CD14-positive monocyte (primary cell): ENCODE results near the gene AOC1. TPM values are rescaled to one million over a fixed set of nuclear protein-coding genes. Genes with fewer than 3 reads are reported as not detected.

Experiments used
- DNase-seq, 3 donors: peaks; one replicate each; pipeline ENCODE4 v3.0.0-alpha.2; 2011 to 2022
- H2AFZ ChIP-seq: 2 replicates; pipeline ENCODE4 v1.6.0; 2012; ENCODE audit warnings: mild to moderate bottlenecking, low read depth, low read length, inconsistent platforms; ENCODE audit not compliant: insufficient read depth, poor library complexity, severe bottlenecking
- H3K27ac ChIP-seq, 2 donors: 1 replicate in 1 of 2; 2 replicates in 1 of 2; pipeline ENCODE4 v1.5.1; 2012 to 2013; ENCODE audit warnings: low read length in 2 of 2, control low read depth in 1 of 2, inconsistent platforms in 1 of 2, low read depth in 1 of 2, mild to moderate bottlenecking in 1 of 2
- H3K27me3 ChIP-seq, 2 donors: one replicate each; pipeline versions ENCODE4 v1.6.0 to v1.6.1; 2011 to 2013; ENCODE audit warnings: low read length in 2 of 2; ENCODE audit not compliant: control insufficient read depth in 2 of 2, insufficient read depth in 2 of 2
- H3K36me3 ChIP-seq, 2 donors: replicated peaks in 1 of 2; 1 replicate in 1 of 2; 2 replicates in 1 of 2; pipeline versions ENCODE4 v1.5.1 to v1.6.1; 2012 to 2013; ENCODE audit warnings: low read length in 2 of 2, control low read depth in 1 of 2, inconsistent platforms in 1 of 2, mild to moderate bottlenecking in 1 of 2; ENCODE audit not compliant: insufficient read depth in 2 of 2, control insufficient read depth in 1 of 2
- H3K4me1 ChIP-seq, 2 donors: 1 replicate in 1 of 2; 2 replicates in 1 of 2; pipeline versions ENCODE4 v1.5.1 to v1.6.1; 2012 to 2013; ENCODE audit warnings: low read length in 2 of 2, control low read depth in 1 of 2, inconsistent platforms in 1 of 2, mild to moderate bottlenecking in 1 of 2, moderate library complexity in 1 of 2; ENCODE audit not compliant: insufficient read depth in 2 of 2, control insufficient read depth in 1 of 2
- H3K4me2 ChIP-seq: replicated peaks from 2 replicates; pipeline ENCODE3; 2012; ENCODE audit warnings: low read length, moderate library complexity, mild to moderate bottlenecking; ENCODE audit not compliant: poor library complexity, severe bottlenecking; ENCODE audit errors: extremely low read depth
- H3K4me3 ChIP-seq, 3 experiments: fragments of 200-600 bp in 1 of 3; sonication (generic) in 1 of 3; replicated peaks in 1 of 3; 1 replicate in 2 of 3; 2 replicates in 1 of 3; pipeline ENCODE4 v1.5.1; 2011 to 2013; ENCODE audit warnings: low read length in 3 of 3, mild to moderate bottlenecking in 3 of 3, control low read depth in 2 of 3, low read depth in 2 of 3, inconsistent platforms in 1 of 3, moderate library complexity in 1 of 3
- H3K79me2 ChIP-seq: 2 replicates; pipeline ENCODE4 v1.6.0; 2012; ENCODE audit warnings: mild to moderate bottlenecking, control low read depth, inconsistent platforms, low read length, moderate library complexity; ENCODE audit not compliant: insufficient read depth
- H3K9ac ChIP-seq: 2 replicates; pipeline ENCODE4 v1.6.0; 2017; ENCODE audit warnings: low read length, mild to moderate bottlenecking; ENCODE audit not compliant: insufficient read depth, poor library complexity, severe bottlenecking
- H3K9me3 ChIP-seq, 2 donors: replicated peaks in 1 of 2; 1 replicate in 1 of 2; 2 replicates in 1 of 2; pipeline versions ENCODE4 v1.5.1 to v1.6.1; 2012 to 2013; ENCODE audit warnings: low read length in 2 of 2, control low read depth in 1 of 2; ENCODE audit not compliant: control insufficient read depth in 1 of 2, insufficient read depth in 1 of 2
- H4K20me1 ChIP-seq: 2 replicates; pipeline ENCODE4 v1.6.0; 2012; ENCODE audit warnings: mild to moderate bottlenecking, low read length, control low read depth, moderate library complexity; ENCODE audit not compliant: insufficient read depth
- H3K27ac Mint-ChIP-seq, 7 donors: one replicate each; pipeline ENCODE4 v1.8.0; 2020; ENCODE audit warnings: mild to moderate bottlenecking in 7 of 7, mixed read lengths in 7 of 7, moderate library complexity in 6 of 7, inconsistent platforms in 2 of 7
- H3K27me3 Mint-ChIP-seq, 3 donors: one replicate each; pipeline ENCODE4 v1.8.0; 2021 to 2022; ENCODE audit warnings: low read depth in 3 of 3, mild to moderate bottlenecking in 3 of 3, mixed read lengths in 3 of 3, moderate library complexity in 3 of 3, inconsistent platforms in 1 of 3
- H3K36me3 Mint-ChIP-seq, 2 donors: one replicate each; pipeline ENCODE4 v1.8.0; 2020; ENCODE audit warnings: mixed read lengths in 2 of 2, inconsistent platforms in 1 of 2, mild to moderate bottlenecking in 1 of 2
- H3K4me1 Mint-ChIP-seq: one replicate; pipeline ENCODE4 v1.8.0; 2020; ENCODE audit warnings: mild to moderate bottlenecking, mixed read lengths
- H3K4me3 Mint-ChIP-seq, 2 donors: one replicate each; pipeline ENCODE4 v1.8.0; 2020; ENCODE audit warnings: mild to moderate bottlenecking in 2 of 2, mixed read lengths in 2 of 2, moderate library complexity in 1 of 2
- H3K9me3 Mint-ChIP-seq, 7 donors: one replicate each; pipeline ENCODE4 v1.8.0; 2020 to 2022; ENCODE audit warnings: mixed read lengths in 7 of 7, mild to moderate bottlenecking in 6 of 7, moderate library complexity in 6 of 7, inconsistent platforms in 2 of 7
- WGBS: methylation state at CpG from one replicate; pipeline ENCODE4 v1.1.5; 2013; ENCODE audit warnings: missing lambda C conversion rate; ENCODE audit not compliant: insufficient coverage; 5-methylcytosine and 5-hydroxymethylcytosine counted together
- intact Hi-C, 2 donors: fragments of 100-400 bp; cut with micrococcal nuclease; formaldehyde crosslinking; loops; one replicate each; pipeline versions ENCODE4 v1.15.0 to v1.15.1; 2023
- polyA plus RNA-seq, 3 donors: library from polyadenylated mRNA; depleted of rRNA in 1 of 3; unstranded in 2 of 3; stranded (reverse) in 1 of 3; fragments of 300-500 nt in 2 of 3; fragments of >200 nt in 1 of 3; fragmentation: Illumina TruSeq in 2 of 3; gene quantifications; 1 replicate in 2 of 3; 2 replicates in 1 of 3; pipeline ENCODE4 v1.2.3, GENCODE V29; 2012 to 2021
- TF ChIP-seq, protein P1 (sequence below): fragments of 200-600 bp; IDR thresholded peaks from one replicate; pipeline ENCODE4 v1.8.0; 2022; ENCODE audit warnings: antibody characterized with exemption, mild to moderate bottlenecking

AOC1 gene
- polyA plus RNA-seq, 3 donors, result 0.16 to 0.31 TPM; not detected in 1

DNA sequence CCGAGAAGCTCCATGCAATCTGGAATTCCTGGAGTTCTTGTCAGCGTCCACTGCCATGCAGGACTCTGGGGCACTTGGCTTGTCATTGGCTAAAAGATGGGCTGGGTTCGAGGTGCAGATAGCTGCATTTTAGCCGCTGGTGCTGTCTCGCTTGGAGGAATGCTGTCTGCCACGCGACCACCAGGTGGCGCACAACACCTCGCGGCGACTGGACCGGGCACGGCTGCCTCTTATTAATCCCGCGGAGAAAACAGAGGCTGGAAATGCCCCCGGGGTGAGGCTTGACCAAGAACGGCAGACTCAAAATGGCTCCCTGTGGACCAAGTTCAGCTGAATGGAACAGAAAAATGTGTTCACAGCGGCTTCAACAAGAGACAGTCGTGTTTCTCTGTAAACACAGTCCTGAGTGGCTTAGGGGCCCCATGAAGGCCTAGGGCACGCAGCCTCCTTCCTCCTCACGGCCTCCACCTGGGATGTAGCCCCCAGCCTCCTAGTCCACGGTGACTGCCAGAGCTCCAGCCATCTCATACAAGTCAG lies 46.2 kb downstream of the AOC1 start:
- Histone ChIP-seq H3K9ac (no peak overlapping the region), H4K20me1 (no peaks in the 10 kb centered on the region), H3K36me3 (no peaks in the 10 kb centered on the region), H2AFZ (peak overlapping the region; percentile 48), H3K79me2 (no peaks in the 10 kb centered on the region), H3K4me2 (no peak overlapping the region), H3K4me3 (no peak overlapping the region), H3K27ac (no peak overlapping the region), H3K4me1 (peaks cover 0 to 2% of the 10 kb centered on the region in 2 donors), H3K9me3 (peaks cover 0 to under 1% of the 10 kb centered on the region in 2 donors), H3K27me3 (peaks cover 0 to 30% of the 10 kb centered on the region in 2 donors)
- no peak overlapping the region for H3K27ac Mint-ChIP-seq
- TF ChIP-seq, protein P1, sequence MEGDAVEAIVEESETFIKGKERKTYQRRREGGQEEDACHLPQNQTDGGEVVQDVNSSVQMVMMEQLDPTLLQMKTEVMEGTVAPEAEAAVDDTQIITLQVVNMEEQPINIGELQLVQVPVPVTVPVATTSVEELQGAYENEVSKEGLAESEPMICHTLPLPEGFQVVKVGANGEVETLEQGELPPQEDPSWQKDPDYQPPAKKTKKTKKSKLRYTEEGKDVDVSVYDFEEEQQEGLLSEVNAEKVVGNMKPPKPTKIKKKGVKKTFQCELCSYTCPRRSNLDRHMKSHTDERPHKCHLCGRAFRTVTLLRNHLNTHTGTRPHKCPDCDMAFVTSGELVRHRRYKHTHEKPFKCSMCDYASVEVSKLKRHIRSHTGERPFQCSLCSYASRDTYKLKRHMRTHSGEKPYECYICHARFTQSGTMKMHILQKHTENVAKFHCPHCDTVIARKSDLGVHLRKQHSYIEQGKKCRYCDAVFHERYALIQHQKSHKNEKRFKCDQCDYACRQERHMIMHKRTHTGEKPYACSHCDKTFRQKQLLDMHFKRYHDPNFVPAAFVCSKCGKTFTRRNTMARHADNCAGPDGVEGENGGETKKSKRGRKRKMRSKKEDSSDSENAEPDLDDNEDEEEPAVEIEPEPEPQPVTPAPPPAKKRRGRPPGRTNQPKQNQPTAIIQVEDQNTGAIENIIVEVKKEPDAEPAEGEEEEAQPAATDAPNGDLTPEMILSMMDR, result peak; percentile 96
- intact Hi-C loops, result loop anchor here in 1 of 2 donors (10.0 kb wide), 1 partner anchor 216 kb away; no protein-coding TSS in a partner anchor
- peak; percentile 40 to 62 (median 44) for DNase-seq
- peaks cover 3 to 11% (median 8%) of the 10 kb centered on the region in 7 donors for H3K9me3 Mint-ChIP-seq
- 7% methylated on average over 20 of the region's 22 CpGs for WGBS
- peaks cover 7% of the 10 kb centered on the region for H3K4me1 Mint-ChIP-seq
- peak overlapping the region in 1 of 2 donors; percentile 36 for H3K4me3 Mint-ChIP-seq
- peaks cover 42 to 70% (median 49%) of the 10 kb centered on the region in 3 donors for H3K27me3 Mint-ChIP-seq
- no peaks in the 10 kb centered on the region for H3K36me3 Mint-ChIP-seq

DNA sequence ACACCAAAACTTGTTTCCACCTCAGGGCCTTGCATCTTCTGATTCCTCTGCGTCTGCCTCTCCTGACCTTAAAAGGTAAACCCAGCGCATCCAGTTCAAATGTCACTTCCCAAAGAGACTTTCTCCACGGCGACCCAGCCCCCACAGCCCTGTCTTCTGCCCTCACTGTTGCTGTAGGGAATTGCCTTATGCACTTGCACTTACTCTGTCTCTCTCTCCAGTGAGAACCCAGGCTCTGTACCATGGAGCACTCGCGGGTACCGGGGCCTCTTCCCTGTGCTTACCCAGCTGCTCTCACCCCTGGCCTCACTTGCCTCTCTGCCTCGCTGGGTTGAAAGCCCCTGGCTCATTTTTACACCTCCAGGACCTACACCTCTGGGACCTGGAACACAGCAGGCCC lies 48.4 kb downstream of the AOC1 start:
- H3K79me2 ChIP-seq, result no peaks in the 10 kb centered on the region
- H3K36me3 Mint-ChIP-seq, result no peaks in the 10 kb centered on the region
- H3K27me3 Mint-ChIP-seq, result peaks cover 57 to 81% (median 64%) of the 10 kb centered on the region in 3 donors
- H3K4me3 Mint-ChIP-seq, result peak overlapping the region in 1 of 2 donors; percentile 31
- H3K4me1 ChIP-seq, result peaks cover 0 to 6% of the 10 kb centered on the region in 2 donors
- peaks cover 10% of the 10 kb centered on the region for H3K4me1 Mint-ChIP-seq
- H3K27me3 ChIP-seq, result peaks cover 5 to 50% of the 10 kb centered on the region in 2 donors
- H3K4me2 ChIP-seq, result no peak overlapping the region
- WGBS, result 94% methylated on average over 7 of the region's 8 CpGs
- H3K4me3 ChIP-seq, result no peak overlapping the region
- DNase-seq, result no peak
- TF ChIP-seq, protein P1, result no peak
- H2AFZ ChIP-seq, result no peak overlapping the region
- no peaks in the 10 kb centered on the region for H3K9me3 ChIP-seq
- H3K36me3 ChIP-seq, result no peaks in the 10 kb centered on the region
- intact Hi-C loops, result no loop called here
- H3K9me3 Mint-ChIP-seq, result peaks cover 0 to 4% (median 0%) of the 10 kb centered on the region in 7 donors
- no peaks in the 10 kb centered on the region for H4K20me1 ChIP-seq
- H3K27ac ChIP-seq, result no peak overlapping the region
- H3K27ac Mint-ChIP-seq, result no peak overlapping the region
- H3K9ac ChIP-seq, result no peak overlapping the region
